ENCODE measurements around the gene TPRG1L.
"Not testable (repeated sequence)": the region's sequence is repeated elsewhere in the genome, so short reads cannot be mapped to it uniquely, and the experiment has no call there.

GRCh38 chr1:3585353-3585868 lies 39.4 kb upstream of the TPRG1L start:
- TF ChIP-seq ZNF384, TARDBP (IDR thresholded peaks at IDR 0.05): not testable (repeated sequence)

Measured in HEK293T (cell line).